AG04449 (cell line): ENCODE results near the gene KIAA0040.

Source experiments
- CTCF ChIA-PET: fragments of 350-600 bp; formaldehyde crosslinking; extraction: SDS; loops from one replicate; lab custom pipeline; 2021; ENCODE audit warnings: antibody characterized with exemption; lab: Yijun Ruan, JAX
- POLR2A ChIA-PET: fragments of 400-600, 350-600 bp; formaldehyde crosslinking; extraction: SDS; loops from one replicate; lab custom pipeline; 2020; ENCODE audit warnings: antibody characterized with exemption, inconsistent platforms; lab: Yijun Ruan, JAX
- DNase-seq: peaks from one replicate; pipeline ENCODE4 v3.0.0-alpha.2; 2010; ENCODE audit warnings: low read depth, low spot score
- H3K4me3 ChIP-seq: 2 replicates; pipeline ENCODE4 v1.5.1; 2011; ENCODE audit warnings: low read depth, mild to moderate bottlenecking, control low read depth, low read length
- CTCF ChIP-seq: IDR thresholded peaks from one replicate; pipeline ENCODE4 v1.5.1; 2011; ENCODE audit warnings: mild to moderate bottlenecking, moderate library complexity, low read length, control low read depth, inconsistent platforms; ENCODE audit not compliant: insufficient read depth; ENCODE audit errors: missing control alignments

The KIAA0040 gene

GRCh38 chr1:175128523-175128922, 64.1 kb downstream of the KIAA0040 start:
- H3K4me3 ChIP-seq, result no peak overlapping the region
- no peak for DNase-seq
- POLR2A ChIA-PET, result no interaction called here
- no peak for TF ChIP-seq CTCF
- CTCF ChIA-PET, result interaction anchor here (1.3 to 4.0 kb wide), 4 partner anchors 12 to 99 kb away, joined by 4 to 20 read pairs (median 6); no protein-coding TSS in a partner anchor

DNA sequence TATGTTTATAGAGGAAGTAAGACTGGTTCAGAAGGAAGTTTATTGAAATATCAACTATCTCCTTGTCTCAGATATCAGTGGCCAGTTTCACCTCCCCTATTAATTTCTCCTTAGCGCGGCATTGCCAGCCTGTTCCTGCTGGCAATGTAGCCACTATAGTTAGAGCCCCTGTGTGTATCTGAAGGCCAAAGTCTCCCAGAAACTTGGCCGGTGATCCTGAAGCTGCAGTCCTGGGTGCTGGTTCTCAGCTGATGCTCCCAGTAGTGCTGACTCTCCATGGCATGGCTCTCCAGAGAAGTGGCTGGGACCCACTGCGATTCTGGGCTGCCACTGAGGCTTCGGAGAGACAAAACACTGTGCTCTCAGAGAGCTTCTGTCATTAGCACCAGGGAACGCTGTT, 65.0 kb downstream of the KIAA0040 start:
- no peak overlapping the region for H3K4me3 ChIP-seq
- DNase-seq, result no peak
- TF ChIP-seq CTCF, result no peak
- ChIA-PET CTCF (interaction anchor here (1.3 to 4.0 kb wide), 4 partner anchors 13 to 98 kb away, joined by 4 to 38 read pairs (median 12); no protein-coding TSS in a partner anchor), POLR2A (no interaction called here)

- ChIA-PET POLR2A (no interaction called here), CTCF (interaction anchor here (1.6 to 3.6 kb wide), 3 partner anchors 20 to 103 kb away, joined by 3 to 38 read pairs (median 11); partner anchors contain the start of gene MRPS14)
- TF ChIP-seq CTCF, result no peak
- no peak for DNase-seq
- no peak overlapping the region for H3K4me3 ChIP-seq
Observed at GRCh38 chr1:175126347-175126746, 66.2 kb downstream of the KIAA0040 start.

DNA sequence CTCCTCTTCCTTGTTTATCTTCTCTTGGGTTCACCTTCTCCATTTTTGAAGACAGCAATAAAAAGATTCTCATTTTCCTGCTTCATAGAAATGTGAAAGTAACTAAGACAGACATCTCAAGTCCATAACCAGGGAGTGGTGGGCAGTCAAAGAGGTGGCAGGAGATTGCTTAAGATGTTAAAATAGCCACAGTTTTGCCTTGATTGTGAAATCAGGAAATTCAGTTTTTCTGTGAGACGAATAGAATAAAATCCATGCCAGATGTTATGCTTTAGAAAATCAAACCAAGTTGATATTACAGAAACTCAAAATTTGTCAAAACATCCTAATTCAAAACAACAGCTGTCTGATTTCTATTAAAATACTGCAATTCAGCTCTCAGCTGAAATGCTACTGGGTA, 67.7 kb downstream of the KIAA0040 start:
- H3K4me3 ChIP-seq, result no peak overlapping the region
- ChIA-PET CTCF (interaction anchor here (0.5 to 3.6 kb wide), 24 partner anchors 8 to 354 kb away, joined by 3 to 38 read pairs (median 4); partner anchors contain the start of gene MRPS14), POLR2A (interaction anchor here (0.9 kb wide), 1 partner anchor 95 kb away, joined by 3 read pairs; no protein-coding TSS in a partner anchor)
- no peak for DNase-seq
- TF ChIP-seq CTCF, result no peak

DNA sequence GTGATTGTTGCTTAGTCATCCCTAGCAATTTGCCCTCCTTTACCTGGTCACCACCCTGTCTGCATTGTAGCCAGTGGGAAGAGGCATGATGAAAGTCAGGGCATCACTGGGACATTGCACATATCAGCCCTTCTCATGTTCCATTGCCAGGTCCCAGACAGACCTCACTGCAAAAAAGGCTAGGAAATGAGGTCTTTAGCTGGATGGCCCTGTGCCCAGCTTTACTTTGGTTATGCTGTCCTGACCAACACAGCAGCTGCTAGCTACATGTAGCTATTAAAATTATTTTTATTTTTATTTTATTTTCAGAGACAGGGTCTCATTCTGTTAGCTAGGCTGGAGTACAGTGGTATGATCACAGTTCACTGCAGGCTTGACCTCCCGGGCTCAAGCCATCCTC, 72.1 kb downstream of the KIAA0040 start:
- POLR2A ChIA-PET, result no interaction called here
- no peak for TF ChIP-seq CTCF
- DNase-seq, result no peak
- CTCF ChIA-PET, result interaction anchor here (1.1 kb wide), 2 partner anchors 27 to 89 kb away, joined by 3 read pairs; no protein-coding TSS in a partner anchor
- no peak overlapping the region for H3K4me3 ChIP-seq

- POLR2A ChIA-PET, result no interaction called here
- CTCF ChIA-PET, result no interaction called here
- H3K4me3 ChIP-seq, result no peak overlapping the region
- no peak for TF ChIP-seq CTCF
- no peak for DNase-seq
Observed at GRCh38 chr1:175118375-175119367, 73.9 kb downstream of the KIAA0040 start.
